Frontal cortex (tissue), 4 donors: Measurements from ENCODE around the gene CALY. TPM values are rescaled to one million over a fixed set of nuclear protein-coding genes. Genes with fewer than 3 reads are reported as not detected.

Source experiments
- DNase-seq, 2 donors: peaks; one replicate each; pipeline ENCODE4 v3.0.0; 2012; ENCODE audit warnings: low spot score in 2 of 2
- FAIRE-seq: peaks from 2 replicates; lab custom pipeline; 2012; peaks lifted over from hg19 to GRCh38; lab: Jason Lieb, UNC
- small RNA-seq: library from RNA; depleted of rRNA; stranded (forward); fragments of <200 nt; gene quantifications from one replicate; pipeline ENCODE3, GENCODE V24; 2014
- total RNA-seq: library from RNA; depleted of rRNA; stranded (reverse); fragments of >200 nt; gene quantifications from one replicate; pipeline ENCODE4 v1.2.3, GENCODE V29; 2014
- donor health status: control.
- donor health status: control.
- donor health status: control.

CALY gene
- total RNA-seq, 1 donor from 2014 or later = 8.2 TPM

DNA sequence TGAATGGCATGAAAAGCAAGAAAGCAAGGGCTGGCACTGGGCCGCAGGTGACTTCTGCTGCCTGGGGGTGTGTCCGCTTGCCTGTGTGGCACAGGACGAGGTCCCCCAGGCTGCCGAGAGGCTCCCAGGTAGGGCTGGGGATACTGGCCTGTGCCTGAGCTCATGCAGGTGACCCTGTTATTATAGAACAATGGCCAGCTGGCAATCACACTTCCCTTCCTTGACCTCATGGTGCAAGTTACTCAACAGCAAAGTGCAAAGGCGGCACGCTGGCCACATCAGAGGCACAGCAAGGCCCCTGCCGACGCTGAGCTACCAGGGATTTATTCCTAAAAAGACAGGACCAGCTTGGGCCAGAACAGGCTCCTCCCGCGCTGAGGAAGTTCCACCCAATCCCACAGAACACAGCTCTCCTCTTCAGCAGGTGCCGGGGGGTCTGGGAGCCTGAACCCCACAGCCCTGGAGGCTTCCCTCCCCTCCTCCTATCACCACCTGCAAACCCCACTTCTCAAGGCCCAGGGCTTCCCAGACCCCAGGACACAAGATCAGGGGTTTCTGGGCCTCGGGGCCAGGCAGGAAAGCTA, 58.6 kb downstream of the CALY start:
- DNase-seq (no peak), FAIRE-seq (no peak)

DNA sequence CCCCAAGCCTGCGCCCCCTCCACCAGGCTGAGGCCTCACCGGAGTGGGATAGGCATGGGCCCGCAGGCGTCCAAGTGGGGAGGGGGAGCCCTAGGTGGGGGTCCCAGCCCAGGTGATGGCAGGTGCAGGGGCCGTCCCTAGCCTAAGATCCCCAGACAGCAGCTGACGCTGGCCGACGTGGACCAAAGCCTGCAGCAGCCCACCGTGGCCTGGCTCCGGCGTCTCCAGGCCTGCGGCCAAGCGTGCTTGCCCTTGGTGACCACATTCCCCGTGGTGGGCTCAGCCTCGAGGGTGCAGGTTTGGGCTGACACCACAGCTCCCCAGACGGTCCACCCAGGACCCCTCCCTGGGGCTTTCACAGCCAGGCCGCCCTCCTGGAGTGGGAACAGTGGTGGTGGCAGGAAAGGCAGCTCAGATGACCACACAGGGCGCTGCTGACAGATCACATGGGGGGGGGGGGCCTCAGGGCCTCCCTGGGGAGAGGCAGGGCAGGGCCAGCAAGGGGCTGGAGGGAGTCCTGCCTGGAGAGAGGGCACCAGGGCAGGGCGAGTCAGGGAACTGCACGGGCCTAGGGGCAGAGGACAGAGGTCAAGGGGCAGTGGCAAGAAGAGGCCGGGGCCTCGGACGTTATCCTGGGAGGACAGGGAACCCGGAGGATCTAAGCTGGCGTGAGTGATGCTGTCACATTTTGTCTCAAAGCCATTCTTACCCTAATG, 59.3 kb downstream of the CALY start:
- DNase-seq = no peak
- no peak for FAIRE-seq

DNA sequence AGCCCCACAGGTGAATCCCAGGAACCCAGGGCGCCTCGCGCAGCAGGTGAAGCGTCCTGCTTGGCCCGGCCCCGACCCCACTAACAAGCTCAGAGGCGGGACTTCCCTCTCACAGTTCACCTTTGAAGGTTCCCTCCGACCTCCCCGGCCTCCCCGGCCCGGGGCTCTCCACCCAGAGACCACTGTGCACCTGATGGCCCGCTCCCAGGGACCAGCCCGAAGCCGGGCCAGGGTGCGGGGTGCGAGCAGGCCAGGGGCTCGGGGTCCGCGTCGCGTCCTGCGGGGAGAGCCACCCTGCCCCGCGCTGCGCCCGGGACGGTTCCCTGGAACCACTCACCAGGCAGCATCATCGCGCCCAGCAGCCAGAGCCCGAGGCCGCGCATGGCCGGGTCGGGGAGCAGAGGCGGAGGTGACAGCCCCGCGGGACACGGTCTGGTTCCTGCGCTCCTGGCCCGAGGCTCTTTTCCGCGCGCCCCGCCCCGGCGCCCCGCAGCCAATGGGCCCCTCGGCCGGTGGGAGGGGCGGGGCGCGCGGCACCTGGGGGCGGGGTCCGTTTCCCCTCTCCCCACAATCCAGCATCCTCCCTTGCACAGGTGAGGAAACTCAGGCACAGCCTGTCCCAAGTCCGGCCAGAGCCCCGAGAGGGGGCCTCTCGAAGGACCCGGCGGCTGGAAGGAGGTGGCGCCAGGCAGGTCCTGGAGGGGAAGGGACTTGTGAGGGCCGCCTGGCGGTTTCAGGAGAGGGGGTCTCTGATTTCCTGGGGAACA, 60.1 kb downstream of the CALY start, which contains the start of gene ADAM8:
ADAM8 (minus strand) TSS at position 434 of the 767 bp plus-strand sequence; CDS start at position 383, 51 bp downstream.
- DNase-seq (no peak), FAIRE-seq (no peak)

DNA sequence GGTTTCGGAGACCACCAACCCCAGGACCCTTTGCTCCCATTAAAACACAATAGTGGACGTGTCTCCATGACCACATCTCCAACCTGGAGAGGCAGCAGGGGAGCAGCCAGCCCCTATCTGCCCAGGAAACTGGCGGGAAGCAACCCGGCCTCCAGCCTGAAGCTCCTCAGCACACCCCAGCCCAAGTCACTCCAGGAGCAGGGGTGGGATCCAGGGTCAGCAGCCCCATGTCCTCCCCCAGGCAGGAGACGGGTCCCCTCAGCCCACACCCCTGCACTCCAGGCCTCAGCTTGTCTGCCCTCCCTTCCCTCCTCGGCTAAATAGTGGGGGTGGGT, 60.6 kb downstream of the CALY start:
- no peak for DNase-seq
- FAIRE-seq = no peak

DNA sequence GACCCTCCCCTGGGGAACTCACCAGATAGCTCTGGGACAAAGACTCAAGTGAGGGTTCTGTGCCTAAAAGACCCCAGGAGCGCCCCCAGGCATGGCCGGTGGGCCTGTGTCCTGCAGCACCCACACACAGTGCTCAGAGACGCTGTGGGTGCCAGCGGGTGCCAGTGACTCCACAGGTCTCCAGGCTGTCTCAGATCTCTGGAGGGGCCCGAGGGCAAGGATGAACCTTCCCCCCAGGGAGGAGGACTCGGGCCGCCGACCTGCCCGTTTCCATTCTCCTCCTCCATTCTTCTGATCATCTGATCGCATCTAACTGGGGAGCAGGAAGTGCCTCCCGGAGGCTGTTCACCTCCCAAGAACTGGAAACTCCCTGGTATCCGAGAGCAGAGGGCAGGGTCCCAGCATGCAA, 61.0 kb downstream of the CALY start:
- FAIRE-seq (no peak), DNase-seq (no peak)

DNA sequence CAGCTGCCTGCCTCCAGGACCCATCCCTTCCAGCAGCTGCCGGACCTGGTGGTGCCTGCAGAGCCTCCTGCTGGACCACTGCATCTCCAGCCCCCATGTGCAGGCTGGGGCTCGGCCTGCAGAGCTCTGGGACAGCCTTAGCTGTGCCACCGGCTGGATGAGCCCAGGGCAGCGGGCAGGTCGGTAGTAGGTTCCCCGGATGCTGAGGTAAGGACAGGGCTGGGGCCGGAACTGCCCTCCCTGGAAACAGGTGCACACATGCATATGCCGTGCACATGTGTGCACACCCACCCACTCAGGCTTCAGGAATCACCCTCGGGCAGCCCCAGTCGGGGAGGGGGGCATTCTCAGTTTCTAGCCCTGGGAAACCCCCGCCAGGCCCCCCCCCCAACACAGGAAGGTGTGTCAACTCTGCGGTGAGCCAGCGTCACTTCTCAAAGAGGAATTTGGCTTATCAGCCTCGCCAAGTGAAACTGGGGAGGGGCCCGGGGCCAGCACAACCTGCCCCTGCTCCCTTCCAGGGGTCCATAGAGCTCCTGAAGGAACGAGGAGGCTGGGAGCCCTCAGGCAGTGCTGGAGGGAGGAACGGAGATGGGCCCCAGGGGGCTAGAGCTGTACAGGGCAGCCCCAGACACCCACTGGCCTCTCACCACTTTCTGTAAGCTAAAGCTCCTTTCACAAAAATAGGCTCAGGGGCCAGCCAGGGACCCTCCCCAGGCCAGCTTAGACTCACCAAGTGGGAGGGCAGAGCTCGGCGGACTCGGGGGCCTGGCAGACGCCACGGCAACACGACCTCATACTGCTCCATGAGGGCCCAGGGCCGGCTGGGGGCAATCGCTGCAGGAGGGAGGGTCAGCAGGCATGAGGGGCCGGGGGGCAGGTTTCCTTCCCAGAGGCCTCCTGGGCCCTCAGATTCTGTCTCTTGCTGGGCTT, 61.7 kb downstream of the CALY start:
- DNase-seq (no peak), FAIRE-seq (no peak)

Small RNAs within 50 kb of the gene (small RNA-seq; reads per million reads assigned to genes)
- gene AL360181.4 = not detected
- not detected for gene BANF1P2
- not detected for gene MIR3944

Other genes starting within 250 kb of the CALY start
- 2.4 TPM for gene ADGRA1, start 249.0 kb downstream of the CALY start, total RNA-seq
- 8.2 TPM for gene KNDC1, start 176.7 kb downstream of the CALY start, total RNA-seq
- not detected for gene UTF1, start 106.7 kb downstream of the CALY start, total RNA-seq
- not detected for gene VENTX, start 99.0 kb downstream of the CALY start, total RNA-seq
- gene ADAM8, start 60.0 kb downstream of the CALY start, total RNA-seq = 1.2 TPM
- 44.8 TPM for gene TUBGCP2, start 28.0 kb downstream of the CALY start, total RNA-seq
- gene ZNF511, start 28.0 kb downstream of the CALY start, total RNA-seq = 7.3 TPM
- not detected for gene PRAP1, start 10.5 kb upstream of the CALY start, total RNA-seq
- 6.9 TPM for gene FUOM, start 21.1 kb upstream of the CALY start, total RNA-seq
- 35.5 TPM for gene ECHS1, start 36.5 kb upstream of the CALY start, total RNA-seq
- 7.7 TPM for gene PAOX, start 42.4 kb upstream of the CALY start, total RNA-seq
- gene MTG1, start 57.3 kb upstream of the CALY start, total RNA-seq = 21.2 TPM
- gene SPRN, start 87.7 kb upstream of the CALY start, total RNA-seq = 6.1 TPM
- gene SCART1, start 117.0 kb upstream of the CALY start, total RNA-seq = under 0.01 TPM
- gene CYP2E1, start 190.5 kb upstream of the CALY start, total RNA-seq = 14.7 TPM
- gene SYCE1, start 228.7 kb upstream of the CALY start, total RNA-seq = 1.2 TPM